GM18498 (cell line): ENCODE measurements around the gene CCL21.

ENCODE experiments used
- ATAC-seq: cut with Tn5 transposase; IDR thresholded peaks from one replicate; pipeline ENCODE4 v1.9.1; 2021; ENCODE audit warnings: mild to moderate bottlenecking, moderate library complexity; ENCODE audit not compliant: unreplicated experiment

The CCL21 gene

GRCh38 chr9:34709196-34709978 lies 549 bp downstream of the CCL21 start:
- ATAC-seq: no peak

- no peak for ATAC-seq
These were observed 2.8 kb downstream of the CCL21 start for GRCh38 chr9:34707130-34707529.

DNA sequence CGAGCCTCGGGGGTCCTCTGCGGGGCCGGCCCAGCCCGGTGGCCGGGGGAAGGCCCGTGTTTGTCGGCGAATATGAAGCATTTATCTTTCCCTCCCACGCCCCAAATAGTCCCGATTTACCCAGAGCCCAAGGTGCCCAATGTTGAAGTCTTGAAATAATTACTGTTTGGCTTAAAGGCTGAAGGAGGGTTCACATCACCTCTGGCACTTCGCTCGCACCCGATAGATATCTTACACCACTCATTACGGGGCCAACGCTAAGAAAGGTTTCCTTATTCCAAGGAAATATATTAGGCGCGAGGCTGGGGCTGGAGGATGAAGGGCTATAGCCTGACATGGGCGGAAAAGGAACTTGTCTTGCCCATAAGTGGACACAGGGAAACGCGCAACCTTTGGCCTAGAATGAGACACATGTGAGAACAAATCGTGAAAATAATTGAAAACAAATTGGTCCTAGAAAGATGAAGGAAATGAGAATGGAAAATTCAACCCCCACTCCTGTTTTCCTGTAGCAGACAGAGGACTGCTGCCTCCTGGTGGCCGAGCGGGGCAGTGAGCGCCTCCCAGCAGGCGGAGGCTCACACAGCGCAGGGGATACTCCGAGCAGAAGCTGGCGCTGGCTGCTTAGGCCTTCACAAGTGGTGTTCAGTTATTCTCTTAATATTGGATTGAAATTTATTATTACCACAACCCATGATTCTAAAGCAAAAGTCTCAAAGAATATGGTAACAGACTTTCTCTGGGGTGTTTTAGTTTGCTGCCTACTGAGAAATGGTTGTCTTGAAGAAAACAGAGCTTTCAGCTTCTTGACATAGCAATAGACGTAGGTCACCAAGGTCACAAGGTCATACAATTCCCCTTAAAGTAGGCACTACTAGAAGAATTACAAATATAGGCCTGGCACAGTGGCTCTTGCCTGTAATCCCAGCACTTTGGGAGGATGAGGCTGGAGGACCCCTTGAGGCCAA lies 7.9 kb downstream of the CCL21 start:
- peak; percentile 72 for ATAC-seq

DNA sequence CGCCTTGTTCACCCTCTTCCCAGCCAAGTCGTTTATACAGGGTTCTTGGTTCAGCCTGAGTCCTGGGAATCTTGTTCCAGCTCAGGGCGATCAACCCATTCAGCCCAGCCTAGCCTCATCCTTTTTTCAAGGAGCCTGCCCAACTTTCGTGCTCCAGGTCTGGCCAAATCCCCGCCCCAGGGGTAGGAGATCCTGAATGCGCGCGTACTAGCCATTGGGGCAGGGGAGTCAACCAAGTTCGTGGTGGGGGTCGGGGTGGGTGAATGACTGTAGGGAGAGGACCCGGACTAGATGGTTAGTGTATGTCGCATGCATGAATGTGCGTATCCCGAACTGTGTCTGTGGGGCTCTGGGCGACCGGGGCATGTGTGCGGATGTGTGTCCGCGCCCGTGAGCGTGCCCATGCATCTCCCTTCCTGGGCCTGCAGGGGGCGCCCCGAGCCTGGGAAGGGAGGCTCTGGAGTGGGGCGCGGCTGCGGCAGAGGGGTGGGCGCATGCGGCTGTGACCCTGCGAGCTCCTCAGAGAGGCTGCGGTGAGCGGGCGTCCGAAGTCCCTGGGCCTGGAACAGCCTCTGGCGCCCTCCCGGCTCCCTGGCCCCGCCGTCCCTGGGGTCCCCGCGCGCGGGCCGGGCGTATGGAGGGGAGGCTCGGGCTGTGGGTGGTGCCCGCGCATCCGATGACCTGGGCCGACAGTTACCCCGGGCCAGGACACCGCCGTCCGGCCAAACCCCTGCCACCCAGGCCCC lies 8.7 kb downstream of the CCL21 start:
- ATAC-seq: no peak

DNA sequence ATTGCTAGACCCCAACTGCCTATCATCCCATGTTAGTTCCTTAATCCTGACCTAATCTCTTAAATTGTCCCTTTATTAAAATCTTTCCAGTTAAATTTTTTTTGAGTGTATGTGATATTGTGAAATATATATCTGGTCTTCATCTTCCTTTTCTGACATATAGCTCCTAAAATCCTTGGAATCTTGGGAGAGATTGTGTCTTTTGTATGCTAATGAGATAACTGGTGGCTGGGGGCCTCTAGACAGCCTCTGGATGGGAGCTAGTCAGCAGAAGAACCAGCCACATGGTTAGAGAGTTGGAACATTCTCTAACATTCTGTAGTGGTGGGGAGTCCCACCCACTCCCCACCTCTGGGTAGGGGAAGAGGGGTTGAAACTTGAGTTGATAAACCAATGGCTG lies 15.1 kb downstream of the CCL21 start:
- ATAC-seq: no peak

GRCh38 chr9:34693560-34693959 lies 16.4 kb downstream of the CCL21 start:
- no peak for ATAC-seq

- no peak for ATAC-seq
These were observed 18.0 kb downstream of the CCL21 start for GRCh38 chr9:34691936-34692315.

- ATAC-seq: no peak
These were observed 18.7 kb downstream of the CCL21 start, which contains the start of gene CCL19 for GRCh38 chr9:34690983-34691935. CCL19 (minus strand) TSS chr9:34691276; CDS start chr9:34691139, 137 bp downstream.

GRCh38 chr9:34689512-34689911 lies 20.4 kb downstream of the CCL21 start:
- ATAC-seq: no peak

GRCh38 chr9:34689116-34689470 lies 20.8 kb downstream of the CCL21 start:
- no peak for ATAC-seq

GRCh38 chr9:34688329-34689115 lies 21.4 kb downstream of the CCL21 start:
- ATAC-seq: no peak

DNA sequence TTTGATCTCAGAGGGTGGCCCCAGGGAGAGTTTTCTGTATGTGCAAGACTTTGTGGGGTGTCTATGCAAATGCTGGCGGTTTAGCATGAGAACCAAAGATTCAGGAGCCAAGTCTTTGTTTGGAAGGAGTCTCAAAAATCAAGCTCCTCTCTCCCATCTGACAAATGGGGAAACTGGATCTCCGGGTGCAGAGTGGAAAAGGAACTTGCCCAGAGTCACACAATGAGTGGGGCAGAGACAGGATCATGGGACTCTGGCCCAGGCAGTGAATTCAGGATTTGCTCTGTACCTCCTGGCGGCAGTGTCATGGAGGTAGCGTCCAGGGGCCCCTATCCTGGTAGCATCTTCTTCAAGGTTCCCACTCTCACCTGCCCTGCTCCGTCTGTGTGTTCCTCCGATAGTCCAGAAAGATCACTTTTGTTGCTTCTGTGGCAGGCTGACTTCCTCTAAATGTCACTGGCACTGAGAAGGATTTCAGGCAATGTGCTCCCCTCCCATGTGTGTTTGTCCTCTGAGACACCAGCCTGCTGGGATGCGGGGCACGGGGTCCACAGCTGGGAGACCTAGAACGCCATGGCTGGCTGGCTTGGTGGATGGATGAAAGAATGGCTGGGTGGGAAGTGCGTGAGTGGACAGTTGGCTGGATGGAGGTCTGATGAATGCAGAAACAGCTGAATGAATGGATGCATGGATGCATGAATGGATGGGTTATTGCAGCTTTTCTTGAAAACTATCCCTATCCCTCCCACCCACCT lies 22.5 kb downstream of the CCL21 start:
- no peak for ATAC-seq

DNA sequence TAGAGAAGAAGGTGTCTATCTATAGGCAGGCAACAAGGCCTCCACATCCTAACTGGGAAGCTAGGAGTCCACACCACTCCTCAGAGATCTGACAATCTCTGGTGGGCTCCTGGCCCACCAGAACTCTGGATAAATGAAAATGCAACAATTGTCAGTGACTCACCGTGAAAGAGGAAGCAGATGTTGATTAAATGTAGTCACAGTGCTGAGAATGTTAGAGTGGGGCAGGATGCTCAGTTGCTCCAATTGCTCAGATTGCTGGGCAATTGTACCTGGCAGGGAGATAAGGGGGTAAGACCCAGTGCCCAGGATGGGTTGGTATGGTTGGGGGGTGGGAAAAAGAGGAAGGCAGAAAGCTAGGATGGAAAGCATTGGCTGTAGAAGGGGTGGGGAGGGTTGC lies 23.2 kb downstream of the CCL21 start:
- no peak for ATAC-seq

- no peak for ATAC-seq
These were observed 23.7 kb downstream of the CCL21 start for GRCh38 chr9:34686231-34686630.

GRCh38 chr9:34685591-34685990 lies 24.3 kb downstream of the CCL21 start:
- no peak for ATAC-seq

- ATAC-seq: no peak
These were observed 25.1 kb downstream of the CCL21 start for GRCh38 chr9:34684816-34685215.

GRCh38 chr9:34684145-34684544 lies 25.8 kb downstream of the CCL21 start:
- ATAC-seq: no peak

- ATAC-seq: no peak
These were observed 34.1 kb downstream of the CCL21 start for GRCh38 chr9:34675869-34676268.
